H1 (cell line): ENCODE results near the gene PITPNC1. TPM values are rescaled to one million over a fixed set of nuclear protein-coding genes. Genes with fewer than 3 reads are reported as not detected.

ENCODE experiments used
- BACH1 ChIP-seq: IDR thresholded peaks from 2 replicates; pipeline ENCODE4 v1.6.1; 2012; ENCODE audit warnings: low read length, improper control_type of control experiment
- BCL11A ChIP-seq, 2 experiments: IDR thresholded peaks; one replicate each; pipeline ENCODE4 v1.6.1; 2011; ENCODE audit warnings: low read depth in 2 of 2, low read length in 2 of 2, mild to moderate bottlenecking in 2 of 2
- CBX8 ChIP-seq: fragments of 300-800, 300-1000 bp; sonication (generic); IDR thresholded peaks from 2 replicates; pipeline ENCODE4 v1.7.1; 2016; ENCODE audit warnings: low read depth, low read length, borderline replicate concordance
- MAX ChIP-seq: IDR thresholded peaks from 2 replicates; pipeline ENCODE4 v1.6.1; 2012; ENCODE audit warnings: inconsistent platforms
- RAD21 ChIP-seq, 2 experiments: IDR thresholded peaks in 1 of 2; conservative IDR thresholded peaks in 1 of 2; 2 replicates each; pipeline ENCODE4 v1.6.1; 2011; ENCODE audit warnings: low read depth in 2 of 2, low read length in 2 of 2, improper control_type of control experiment in 1 of 2, inconsistent platforms in 1 of 2, mild to moderate bottlenecking in 1 of 2, moderate library complexity in 1 of 2
- RNF2 ChIP-seq: fragments of 200-900, 300-1000 bp; sonication (generic); IDR thresholded peaks from 2 replicates; pipeline ENCODE4 v1.7.1; 2016; ENCODE audit warnings: borderline replicate concordance, low read depth, mild to moderate bottlenecking, antibody characterized with exemption, low read length; ENCODE audit not compliant: poor library complexity, severe bottlenecking; ENCODE audit errors: missing control alignments
- polyA plus RNA-seq, 7 experiments: library from polyadenylated mRNA; depleted of rRNA in 3 of 7; stranded (reverse) in 5 of 7; unstranded in 2 of 7; fragments of >200 nt in 5 of 7; fragments of 200-250 nt in 2 of 7; gene quantifications; 1 replicate in 5 of 7; 2 replicates in 1 of 7; 4 replicates in 1 of 7; pipeline versions ENCODE4 v1.2.1 to v1.2.3, GENCODE V29; 2011 to 2013; ENCODE audit warnings: missing spikeins in 2 of 7, mixed read lengths in 2 of 7
- total RNA-seq: library from RNA; stranded (reverse); fragmentation: NEBNext Ultra II Directional; extraction: Animal tissue kit (Norgen Biotek cat#: 25700); gene quantifications from 2 replicates; pipeline ENCODE4 v1.2.1, GENCODE V29; 2021
- TF ChIP-seq, protein P1 (sequence below): fragments of 300-600 bp; sonication (generic); IDR thresholded peaks from 2 replicates; pipeline ENCODE4 v1.7.1; 2012; ENCODE audit warnings: low read length, moderate library complexity, mild to moderate bottlenecking, inconsistent platforms; ENCODE audit not compliant: insufficient replicate concordance
- TF ChIP-seq, protein P2 (sequence below), 3 experiments: IDR thresholded peaks; 1 replicate in 2 of 3; 2 replicates in 1 of 3; pipeline versions ENCODE4 v1.5.1 to v1.6.1; 2011; ENCODE audit warnings: low read length in 3 of 3, mild to moderate bottlenecking in 3 of 3, inconsistent platforms in 2 of 3, low read depth in 1 of 3, moderate library complexity in 1 of 3; ENCODE audit not compliant: insufficient read depth in 1 of 3; ENCODE audit errors: control extremely low read depth in 1 of 3

Gene PITPNC1
- total and polyA plus RNA-seq, 2 of the 8 experiments (the other 6 are each of a cell fraction or from before 2014, with no cell fraction given) = 17.6 to 54.7 TPM

GRCh38 chr17:67639555-67639954 lies 262.5 kb downstream of the PITPNC1 start (continued):
- TF ChIP-seq, protein P1, sequence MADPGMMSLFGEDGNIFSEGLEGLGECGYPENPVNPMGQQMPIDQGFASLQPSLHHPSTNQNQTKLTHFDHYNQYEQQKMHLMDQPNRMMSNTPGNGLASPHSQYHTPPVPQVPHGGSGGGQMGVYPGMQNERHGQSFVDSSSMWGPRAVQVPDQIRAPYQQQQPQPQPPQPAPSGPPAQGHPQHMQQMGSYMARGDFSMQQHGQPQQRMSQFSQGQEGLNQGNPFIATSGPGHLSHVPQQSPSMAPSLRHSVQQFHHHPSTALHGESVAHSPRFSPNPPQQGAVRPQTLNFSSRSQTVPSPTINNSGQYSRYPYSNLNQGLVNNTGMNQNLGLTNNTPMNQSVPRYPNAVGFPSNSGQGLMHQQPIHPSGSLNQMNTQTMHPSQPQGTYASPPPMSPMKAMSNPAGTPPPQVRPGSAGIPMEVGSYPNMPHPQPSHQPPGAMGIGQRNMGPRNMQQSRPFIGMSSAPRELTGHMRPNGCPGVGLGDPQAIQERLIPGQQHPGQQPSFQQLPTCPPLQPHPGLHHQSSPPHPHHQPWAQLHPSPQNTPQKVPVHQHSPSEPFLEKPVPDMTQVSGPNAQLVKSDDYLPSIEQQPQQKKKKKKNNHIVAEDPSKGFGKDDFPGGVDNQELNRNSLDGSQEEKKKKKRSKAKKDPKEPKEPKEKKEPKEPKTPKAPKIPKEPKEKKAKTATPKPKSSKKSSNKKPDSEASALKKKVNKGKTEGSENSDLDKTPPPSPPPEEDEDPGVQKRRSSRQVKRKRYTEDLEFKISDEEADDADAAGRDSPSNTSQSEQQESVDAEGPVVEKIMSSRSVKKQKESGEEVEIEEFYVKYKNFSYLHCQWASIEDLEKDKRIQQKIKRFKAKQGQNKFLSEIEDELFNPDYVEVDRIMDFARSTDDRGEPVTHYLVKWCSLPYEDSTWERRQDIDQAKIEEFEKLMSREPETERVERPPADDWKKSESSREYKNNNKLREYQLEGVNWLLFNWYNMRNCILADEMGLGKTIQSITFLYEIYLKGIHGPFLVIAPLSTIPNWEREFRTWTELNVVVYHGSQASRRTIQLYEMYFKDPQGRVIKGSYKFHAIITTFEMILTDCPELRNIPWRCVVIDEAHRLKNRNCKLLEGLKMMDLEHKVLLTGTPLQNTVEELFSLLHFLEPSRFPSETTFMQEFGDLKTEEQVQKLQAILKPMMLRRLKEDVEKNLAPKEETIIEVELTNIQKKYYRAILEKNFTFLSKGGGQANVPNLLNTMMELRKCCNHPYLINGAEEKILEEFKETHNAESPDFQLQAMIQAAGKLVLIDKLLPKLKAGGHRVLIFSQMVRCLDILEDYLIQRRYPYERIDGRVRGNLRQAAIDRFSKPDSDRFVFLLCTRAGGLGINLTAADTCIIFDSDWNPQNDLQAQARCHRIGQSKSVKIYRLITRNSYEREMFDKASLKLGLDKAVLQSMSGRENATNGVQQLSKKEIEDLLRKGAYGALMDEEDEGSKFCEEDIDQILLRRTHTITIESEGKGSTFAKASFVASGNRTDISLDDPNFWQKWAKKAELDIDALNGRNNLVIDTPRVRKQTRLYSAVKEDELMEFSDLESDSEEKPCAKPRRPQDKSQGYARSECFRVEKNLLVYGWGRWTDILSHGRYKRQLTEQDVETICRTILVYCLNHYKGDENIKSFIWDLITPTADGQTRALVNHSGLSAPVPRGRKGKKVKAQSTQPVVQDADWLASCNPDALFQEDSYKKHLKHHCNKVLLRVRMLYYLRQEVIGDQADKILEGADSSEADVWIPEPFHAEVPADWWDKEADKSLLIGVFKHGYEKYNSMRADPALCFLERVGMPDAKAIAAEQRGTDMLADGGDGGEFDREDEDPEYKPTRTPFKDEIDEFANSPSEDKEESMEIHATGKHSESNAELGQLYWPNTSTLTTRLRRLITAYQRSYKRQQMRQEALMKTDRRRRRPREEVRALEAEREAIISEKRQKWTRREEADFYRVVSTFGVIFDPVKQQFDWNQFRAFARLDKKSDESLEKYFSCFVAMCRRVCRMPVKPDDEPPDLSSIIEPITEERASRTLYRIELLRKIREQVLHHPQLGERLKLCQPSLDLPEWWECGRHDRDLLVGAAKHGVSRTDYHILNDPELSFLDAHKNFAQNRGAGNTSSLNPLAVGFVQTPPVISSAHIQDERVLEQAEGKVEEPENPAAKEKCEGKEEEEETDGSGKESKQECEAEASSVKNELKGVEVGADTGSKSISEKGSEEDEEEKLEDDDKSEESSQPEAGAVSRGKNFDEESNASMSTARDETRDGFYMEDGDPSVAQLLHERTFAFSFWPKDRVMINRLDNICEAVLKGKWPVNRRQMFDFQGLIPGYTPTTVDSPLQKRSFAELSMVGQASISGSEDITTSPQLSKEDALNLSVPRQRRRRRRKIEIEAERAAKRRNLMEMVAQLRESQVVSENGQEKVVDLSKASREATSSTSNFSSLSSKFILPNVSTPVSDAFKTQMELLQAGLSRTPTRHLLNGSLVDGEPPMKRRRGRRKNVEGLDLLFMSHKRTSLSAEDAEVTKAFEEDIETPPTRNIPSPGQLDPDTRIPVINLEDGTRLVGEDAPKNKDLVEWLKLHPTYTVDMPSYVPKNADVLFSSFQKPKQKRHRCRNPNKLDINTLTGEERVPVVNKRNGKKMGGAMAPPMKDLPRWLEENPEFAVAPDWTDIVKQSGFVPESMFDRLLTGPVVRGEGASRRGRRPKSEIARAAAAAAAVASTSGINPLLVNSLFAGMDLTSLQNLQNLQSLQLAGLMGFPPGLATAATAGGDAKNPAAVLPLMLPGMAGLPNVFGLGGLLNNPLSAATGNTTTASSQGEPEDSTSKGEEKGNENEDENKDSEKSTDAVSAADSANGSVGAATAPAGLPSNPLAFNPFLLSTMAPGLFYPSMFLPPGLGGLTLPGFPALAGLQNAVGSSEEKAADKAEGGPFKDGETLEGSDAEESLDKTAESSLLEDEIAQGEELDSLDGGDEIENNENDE = no peak
- TF ChIP-seq, protein P2, sequence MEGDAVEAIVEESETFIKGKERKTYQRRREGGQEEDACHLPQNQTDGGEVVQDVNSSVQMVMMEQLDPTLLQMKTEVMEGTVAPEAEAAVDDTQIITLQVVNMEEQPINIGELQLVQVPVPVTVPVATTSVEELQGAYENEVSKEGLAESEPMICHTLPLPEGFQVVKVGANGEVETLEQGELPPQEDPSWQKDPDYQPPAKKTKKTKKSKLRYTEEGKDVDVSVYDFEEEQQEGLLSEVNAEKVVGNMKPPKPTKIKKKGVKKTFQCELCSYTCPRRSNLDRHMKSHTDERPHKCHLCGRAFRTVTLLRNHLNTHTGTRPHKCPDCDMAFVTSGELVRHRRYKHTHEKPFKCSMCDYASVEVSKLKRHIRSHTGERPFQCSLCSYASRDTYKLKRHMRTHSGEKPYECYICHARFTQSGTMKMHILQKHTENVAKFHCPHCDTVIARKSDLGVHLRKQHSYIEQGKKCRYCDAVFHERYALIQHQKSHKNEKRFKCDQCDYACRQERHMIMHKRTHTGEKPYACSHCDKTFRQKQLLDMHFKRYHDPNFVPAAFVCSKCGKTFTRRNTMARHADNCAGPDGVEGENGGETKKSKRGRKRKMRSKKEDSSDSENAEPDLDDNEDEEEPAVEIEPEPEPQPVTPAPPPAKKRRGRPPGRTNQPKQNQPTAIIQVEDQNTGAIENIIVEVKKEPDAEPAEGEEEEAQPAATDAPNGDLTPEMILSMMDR (IDR thresholded peaks at IDR 0.05; ENCODE audit: control extremely low read depth in 1 of 3, insufficient read depth in 1 of 3, low read depth in 1 of 3, low read length in 3 of 3) = no peak
- TF ChIP-seq MAX = no peak
- no peak for TF ChIP-seq BACH1
- no peak for TF ChIP-seq CBX8
- TF ChIP-seq RNF2 = no peak
- no peak for TF ChIP-seq BCL11A (IDR thresholded peaks at IDR 0.05; ENCODE audit: low read depth in 2 of 2, low read length in 2 of 2)
- TF ChIP-seq RAD21 (IDR thresholded peaks at IDR 0.05 in 1 of 2, conservative IDR thresholded peaks at IDR 0.05 in 1 of 2; ENCODE audit: low read depth in 2 of 2, low read length in 2 of 2) = no peak
